HG03280 (cell line): ENCODE results near the gene MT1A.

ENCODE experiments used
- ATAC-seq: cut with Tn5 transposase; IDR thresholded peaks from one replicate; pipeline ENCODE4 v1.9.1; 2021; ENCODE audit warnings: mild to moderate bottlenecking, moderate library complexity; ENCODE audit not compliant: unreplicated experiment

MT1A gene

DNA sequence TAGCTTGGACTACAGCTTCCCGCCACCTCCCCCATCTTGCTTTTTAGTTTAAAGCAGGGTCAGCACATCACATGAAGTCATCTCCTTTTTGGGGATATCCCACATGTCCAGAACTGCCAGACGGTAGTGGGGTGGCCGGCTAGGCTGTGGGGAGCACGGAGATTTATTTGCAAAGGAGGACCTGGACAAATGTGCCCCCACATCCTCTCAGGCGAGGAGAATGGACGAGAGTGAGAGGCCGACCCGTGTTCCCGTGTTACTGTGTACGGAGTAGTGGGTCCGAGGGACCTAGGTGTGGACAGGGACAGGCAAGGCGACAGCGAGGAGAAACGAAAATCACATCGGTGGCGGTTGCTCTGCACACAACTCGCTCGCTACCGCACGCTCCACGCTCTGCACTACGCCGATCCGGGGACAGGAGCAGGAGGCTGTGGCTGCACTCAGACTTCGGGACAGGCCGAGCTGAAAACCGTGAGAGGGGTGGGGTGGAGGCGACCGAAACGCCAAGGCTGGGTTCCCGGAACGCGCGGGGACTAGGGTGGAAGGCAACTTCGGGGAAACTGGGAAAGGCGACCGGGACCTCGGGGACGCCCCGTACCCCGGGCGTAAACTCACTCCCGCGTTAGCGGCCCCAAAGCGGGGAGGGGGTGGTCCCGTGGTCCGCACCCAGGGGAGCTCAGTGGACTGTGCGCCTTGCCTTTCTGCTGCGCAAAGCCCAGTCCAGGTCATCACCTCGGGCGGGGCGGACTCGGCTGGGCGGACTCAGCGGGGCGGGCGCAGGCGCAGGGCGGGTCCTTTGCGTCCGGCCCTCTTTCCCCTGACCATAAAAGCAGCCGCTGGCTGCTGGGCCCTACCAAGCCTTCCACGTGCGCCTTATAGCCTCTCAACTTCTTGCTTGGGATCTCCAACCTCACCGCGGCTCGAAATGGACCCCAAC, at the start of gene MT1A:
Gene MT1A, plus strand, starts transcription at position 853 of the 937 bp plus-strand sequence. Its CDS starts 73 bp downstream, at position 926.
- no peak for ATAC-seq

DNA sequence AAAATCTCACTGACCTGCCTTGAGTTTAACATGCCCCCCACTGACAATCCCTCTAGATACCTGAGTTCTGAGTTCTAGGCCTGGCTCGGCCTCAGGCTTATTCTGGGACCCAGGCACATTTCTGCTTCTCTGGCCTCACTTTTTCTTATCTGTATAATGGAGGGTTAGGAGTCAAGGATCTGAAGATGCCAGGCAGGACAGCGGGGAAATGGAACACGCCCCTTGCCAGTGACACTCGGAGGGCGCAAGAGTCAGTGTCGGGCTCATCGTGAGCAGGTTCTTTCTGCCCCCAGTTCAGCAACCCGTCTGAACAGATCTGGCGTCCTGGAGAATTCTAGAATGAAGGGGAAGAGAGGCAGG, 49.7 kb upstream of the MT1A start:
- ATAC-seq, result no peak

DNA sequence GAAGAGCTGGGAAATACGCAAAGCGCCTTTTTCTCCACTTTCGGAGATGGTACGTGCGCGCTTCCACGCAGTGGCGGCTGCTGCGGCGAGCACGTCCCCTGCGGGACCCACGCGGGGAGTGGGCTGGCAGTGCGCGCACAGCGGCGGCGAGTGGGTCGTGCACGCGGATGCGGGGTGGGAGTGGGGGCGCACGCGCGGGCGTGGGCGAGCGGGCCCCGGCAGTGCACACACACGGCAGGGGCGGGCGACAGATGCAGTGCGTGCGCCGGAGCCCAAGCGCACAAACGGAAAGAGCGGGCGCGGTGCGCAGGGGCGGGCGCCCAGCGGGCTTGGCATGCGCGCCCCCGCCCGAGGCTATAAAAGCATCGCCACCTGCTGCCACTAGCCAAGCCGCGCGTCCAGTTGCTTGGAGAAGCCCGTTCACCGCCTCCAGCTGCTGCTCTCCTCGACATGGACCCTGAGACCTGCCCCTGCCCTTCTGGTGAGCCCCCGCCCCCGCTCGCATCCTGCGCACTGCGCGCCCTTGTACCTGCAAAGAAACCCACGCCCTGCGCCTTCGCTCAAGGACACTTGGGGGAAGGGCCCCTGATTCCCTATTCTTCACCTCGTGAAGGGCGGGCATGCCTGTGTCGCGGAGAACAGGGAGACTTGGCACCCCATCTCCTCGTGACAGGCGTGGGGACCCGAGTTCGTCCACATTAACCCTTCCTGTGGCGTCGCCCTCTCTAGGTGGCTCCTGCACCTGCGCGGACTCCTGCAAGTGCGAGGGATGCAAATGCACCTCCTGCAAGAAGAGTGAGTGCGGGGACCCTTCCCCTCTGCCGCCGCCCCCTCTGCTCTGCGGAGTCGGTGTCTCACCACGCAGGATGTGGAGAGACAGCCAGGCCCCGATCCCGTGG, 49.1 kb upstream of the MT1A start, which contains the start of gene MT3:
Gene MT3, plus strand, starts transcription at position 388 of the 899 bp plus-strand sequence. Its CDS starts 63 bp downstream, at position 451.
- ATAC-seq, result no peak

DNA sequence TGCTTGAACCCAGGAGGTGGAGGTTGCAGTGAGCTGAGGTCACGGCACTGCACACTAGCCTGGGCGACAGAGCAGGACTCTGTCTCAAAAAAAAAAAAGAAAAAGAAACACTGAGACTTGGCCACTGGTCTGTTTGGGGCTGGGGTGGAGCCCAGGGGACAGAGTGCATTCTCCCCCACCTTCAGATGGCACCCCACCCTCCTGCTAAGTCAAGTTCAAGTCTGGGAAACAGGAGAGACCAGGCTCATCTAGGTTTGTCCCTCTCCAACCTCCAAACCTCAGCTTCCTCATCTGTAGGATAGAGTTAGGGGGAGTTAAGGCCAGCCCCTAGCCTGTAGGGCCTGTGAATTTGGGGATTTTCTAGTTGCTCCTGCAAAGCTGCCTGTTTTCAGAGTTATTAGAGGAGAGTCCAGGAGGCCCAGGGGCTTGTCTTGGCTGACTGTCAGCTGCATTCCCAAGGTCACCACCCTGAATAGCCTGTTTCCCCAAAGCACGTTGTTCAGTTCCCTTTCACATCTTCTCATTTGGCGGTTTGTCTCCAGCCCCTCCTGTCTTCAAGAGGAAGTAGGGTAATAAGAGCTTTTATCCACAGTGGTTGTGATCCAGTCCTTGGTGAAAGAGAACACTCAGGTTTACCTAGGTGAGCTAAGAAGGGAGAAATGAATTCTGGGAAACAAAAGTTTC, 46.9 kb upstream of the MT1A start:
- ATAC-seq, result no peak

DNA sequence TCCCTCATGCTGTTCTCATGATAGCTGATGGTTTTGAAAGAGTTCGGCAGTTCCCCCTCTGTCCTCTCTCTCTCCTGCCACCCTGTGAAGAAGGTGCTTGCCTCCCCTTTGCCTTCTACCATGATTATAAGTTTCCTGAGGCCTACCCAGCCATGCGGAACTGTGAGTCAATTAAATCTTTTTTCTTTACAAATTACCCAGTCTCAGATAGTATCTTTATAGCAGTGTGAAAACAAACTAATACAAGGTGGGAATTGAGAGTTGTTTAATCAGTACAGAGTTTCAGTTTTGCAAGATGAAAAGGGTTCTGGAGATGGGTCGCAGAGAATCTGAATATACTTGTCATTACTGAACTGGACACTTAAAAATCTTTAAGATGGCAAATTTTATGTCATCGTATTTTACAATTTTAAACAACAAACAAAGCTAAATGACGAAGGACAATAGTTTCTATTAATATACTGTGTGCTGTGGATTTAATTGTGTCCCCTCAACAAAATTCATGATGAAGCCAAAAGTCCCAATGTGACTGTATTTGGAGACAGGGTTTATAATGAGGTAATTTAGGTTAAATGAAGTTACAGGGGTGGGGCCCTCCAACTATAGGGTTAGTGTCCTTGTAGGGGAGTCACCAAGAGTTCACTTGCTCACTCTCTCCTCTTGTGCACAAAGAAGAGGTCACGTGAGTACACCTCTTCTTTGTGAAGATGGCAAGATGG, 44.7 kb upstream of the MT1A start:
- no peak for ATAC-seq

DNA sequence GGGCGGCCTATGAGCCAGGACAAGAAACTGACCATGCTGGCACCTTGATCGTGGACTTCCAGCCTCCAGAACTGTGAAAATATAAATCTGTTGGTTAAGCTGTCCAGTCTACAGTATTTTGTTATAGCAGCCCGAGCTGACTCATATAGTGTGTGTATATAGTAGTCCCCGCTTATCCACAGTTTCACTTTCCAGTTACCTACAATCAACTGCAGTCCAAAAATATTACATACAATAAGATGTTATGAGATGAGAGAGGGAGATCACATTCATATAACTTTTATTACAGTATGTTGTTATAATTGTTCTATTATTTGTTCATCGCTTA, 44.2 kb upstream of the MT1A start:
- no peak for ATAC-seq

DNA sequence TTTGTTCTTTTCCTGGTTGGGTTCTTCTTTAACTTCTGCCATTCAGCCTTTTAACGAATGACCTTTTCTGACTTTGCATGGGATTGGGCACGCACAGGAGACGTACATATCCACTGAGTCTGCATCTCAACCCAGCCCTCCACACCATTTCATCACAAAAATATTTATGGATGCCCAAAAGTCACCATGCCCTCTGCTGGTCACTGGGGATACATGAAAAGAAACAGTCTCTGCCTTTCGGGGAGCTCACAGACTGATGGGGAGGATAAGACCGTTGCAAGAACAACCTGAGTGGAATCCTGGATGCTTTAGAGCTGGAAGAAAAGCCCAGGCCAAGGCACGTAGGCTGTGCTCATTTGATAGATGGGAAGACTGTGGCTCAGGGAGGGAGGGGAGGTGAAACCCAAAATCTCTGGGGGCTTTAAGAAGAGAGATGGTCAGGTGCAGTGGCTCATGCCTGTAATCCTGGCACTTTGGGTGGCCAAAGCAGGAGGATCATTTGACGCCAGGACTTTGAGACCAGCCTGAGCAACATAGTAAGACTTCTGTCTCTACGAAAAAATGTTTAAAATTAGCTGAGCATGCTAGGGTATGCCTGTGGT, 38.0 kb upstream of the MT1A start:
- no peak for ATAC-seq

DNA sequence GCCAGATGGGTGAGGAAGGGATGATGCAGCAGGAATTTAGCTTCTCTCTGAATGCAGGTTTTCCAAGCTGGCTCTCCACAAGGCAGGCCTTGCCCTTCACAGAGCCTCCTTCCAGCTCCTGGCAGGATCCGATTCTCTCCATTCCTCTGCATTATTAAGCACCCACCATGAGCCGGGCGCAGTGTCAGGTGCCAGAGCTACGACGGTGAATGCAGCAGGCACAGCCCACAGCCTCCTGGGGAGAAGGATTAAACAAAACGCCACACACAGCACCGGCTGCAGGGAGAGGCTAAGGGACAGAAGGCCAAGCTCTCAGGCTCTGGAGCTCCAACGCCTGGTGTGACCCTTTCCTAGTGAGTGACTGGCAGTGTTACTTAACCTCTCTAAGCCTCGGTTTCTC, 37.1 kb upstream of the MT1A start:
- ATAC-seq, result no peak

DNA sequence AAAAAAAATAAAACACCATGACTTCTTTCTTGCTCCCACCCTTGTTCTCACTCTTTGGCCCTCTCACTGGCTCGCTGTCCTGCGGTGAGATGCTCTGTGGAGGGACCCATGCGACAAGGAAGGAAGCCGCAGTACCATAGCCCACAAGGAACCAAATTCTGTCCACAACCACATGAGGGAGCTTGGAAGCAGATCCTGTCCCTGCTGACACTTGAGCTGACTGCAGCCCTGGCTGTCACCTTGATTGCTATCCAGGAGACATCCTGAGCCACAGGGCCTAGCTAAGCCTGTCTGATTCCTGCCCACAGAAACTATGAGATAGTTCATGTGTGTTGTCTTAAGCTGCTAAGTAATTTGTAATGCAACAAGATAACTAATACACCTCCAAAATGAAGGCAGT, 34.9 kb upstream of the MT1A start:
- ATAC-seq, result no peak

DNA sequence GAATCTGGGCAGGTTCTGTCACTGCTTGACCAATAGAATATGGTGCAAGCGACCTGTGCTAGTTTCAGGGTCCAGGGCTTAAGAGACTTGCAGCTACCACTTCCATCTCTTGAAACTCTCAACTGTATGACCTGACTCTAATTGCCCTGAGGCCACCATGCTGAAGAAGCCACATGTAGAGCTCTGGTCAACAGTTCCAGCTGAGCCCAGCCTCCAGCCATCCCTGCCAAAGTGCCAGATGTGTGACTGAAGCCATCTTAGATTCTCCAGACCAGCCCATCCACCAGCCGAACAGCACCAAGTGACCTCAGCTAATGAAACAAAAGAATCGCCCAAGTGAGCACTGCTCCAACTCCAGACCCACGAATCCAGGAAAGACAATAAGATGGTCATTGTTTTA, 33.5 kb upstream of the MT1A start:
- no peak for ATAC-seq

DNA sequence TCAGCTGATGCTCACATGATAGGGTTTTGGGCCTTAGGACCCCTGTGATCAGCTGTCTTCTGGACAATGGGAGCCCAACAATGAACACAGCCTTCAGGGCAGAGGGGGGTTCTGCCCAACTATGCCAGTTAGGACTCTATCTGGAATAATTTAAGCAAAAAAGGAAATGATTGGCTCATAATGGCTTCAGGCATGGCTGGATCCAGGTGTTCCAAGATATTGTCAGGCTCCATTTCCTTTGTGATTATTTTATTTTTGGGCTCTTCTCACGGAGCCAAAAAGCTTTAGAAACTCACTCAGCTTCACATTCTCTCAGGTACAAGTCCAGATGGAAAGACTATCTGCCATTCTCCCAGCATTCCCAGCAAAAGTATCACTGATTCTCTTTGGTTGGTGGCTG, 33.0 kb upstream of the MT1A start:
- ATAC-seq, result no peak

DNA sequence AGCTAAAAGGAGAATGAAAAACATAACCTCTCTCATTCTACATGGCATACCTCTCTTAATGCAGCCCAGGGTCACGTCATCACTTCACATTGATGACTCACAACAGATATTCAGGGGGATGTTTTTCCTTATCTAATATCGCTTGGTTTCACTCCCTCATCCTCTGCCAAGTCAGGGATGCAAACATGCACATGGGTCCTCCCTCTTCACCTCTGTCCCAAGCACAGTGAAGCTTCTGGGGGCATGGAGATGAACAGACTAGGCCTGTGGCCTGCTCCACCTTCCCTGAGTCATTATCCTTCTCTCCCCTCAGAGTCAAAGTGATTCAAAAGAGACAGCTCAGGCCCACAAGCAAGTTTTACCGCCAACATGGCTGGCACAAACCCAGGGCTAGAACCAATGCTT, 32.4 kb upstream of the MT1A start:
- no peak for ATAC-seq

DNA sequence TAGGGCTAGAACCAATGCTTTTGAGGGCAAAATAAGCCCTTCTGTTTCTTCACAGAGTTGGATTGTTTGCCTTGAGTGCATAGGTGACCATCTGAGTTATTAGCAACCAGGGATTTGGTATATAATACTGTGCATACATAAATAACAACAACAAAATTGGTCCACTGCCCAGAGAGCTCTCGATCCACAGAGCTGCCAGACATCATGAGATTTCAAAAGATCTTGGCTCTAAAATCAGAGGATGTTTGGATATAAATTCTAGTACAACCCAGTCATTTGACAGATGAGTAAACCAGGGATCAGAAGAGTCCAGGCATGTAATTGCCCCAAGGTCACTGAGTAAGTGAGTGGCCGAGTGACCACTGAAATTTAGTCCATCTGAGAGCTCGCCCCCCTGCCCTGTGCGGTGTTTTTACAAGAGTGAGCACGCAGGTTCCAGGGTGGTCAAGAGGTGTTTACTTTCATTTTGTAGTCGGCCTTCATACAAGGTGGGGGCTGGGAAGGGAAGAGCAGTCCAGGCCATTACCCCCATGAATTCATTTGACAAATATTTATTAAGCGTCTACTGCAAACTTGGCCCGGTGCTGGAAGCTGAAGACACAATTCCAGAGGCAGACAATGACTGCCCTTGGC, 31.9 kb upstream of the MT1A start:
- no peak for ATAC-seq

DNA sequence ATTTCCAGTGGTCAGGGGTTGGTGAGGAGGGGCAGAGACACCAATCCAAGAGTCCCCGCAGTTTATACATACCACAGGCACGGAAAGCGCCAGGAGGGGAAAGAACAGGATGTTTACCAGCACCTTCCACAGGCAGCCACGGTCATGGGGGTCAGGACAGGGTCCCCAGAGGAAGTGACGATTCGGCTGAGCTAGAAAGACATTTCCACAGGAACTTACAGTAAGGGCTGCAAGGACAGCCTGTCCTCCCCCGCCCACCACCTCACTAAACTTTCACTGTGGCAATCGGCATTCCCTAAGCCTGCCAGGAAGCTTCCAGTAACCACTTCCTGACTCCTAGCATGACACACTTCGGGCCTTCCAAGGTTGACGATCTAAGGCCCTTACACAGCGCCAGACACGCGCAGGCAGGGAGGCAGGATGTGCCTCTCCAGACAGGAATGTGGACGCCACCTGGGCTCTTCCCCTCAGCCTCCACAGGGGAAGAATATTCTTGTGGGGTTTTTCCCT, 31.3 kb upstream of the MT1A start:
- ATAC-seq, result no peak

DNA sequence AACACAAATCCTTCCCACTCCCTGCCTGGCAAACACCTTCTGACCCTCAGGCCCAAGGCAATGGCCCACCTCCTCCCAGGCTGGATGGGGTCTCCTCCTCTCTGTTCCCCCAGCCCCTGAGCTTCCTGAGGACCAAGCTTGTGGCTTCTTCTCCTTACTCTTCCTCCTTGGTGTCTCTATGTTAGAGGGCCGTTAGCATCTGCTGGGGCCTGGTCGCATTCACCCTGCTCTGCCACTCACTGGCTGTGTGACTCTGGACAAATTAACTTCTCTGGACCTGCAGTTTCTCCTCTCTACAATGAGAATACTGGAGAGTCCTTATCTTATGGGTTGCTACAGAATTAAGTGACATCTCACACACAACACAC, 30.8 kb upstream of the MT1A start:
- ATAC-seq, result no peak

DNA sequence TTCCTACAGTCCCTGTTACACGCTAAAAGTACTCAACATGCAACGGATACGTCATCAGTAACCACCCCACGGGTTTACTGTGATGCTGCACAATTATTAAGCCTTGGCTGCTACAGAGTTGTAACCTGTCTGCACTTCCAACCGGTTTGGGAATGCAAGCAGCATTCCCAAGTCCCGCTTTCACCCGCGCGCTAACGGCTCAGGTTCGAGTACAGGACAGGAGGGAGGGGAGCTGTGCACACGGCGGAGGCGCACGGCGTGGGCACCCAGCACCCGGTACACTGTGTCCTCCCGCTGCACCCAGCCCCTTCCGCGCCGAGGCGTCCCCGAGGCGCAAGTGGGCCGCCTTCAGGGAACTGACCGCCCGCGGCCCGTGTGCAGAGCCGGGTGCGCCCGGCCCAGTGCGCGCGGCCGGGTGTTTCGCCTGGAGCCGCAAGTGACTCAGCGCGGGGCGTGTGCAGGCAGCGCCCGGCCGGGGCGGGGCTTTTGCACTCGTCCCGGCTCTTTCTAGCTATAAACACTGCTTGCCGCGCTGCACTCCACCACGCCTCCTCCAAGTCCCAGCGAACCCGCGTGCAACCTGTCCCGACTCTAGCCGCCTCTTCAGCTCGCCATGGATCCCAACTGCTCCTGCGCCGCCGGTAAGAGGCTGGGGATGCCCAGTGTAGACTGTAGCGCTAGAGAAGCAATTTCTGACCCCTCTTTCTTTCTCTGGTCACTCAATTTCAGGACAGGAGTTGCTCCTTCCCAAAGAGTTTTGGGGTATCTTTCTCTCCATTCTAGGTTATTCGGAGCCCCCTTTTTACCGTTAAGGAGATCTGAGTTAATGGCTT, 30.2 kb upstream of the MT1A start, which contains the start of gene MT2A:
Gene MT2A, plus strand, starts transcription at position 542 of the 833 bp plus-strand sequence. Its CDS starts 72 bp downstream, at position 614.
- peak; percentile 85 for ATAC-seq

DNA sequence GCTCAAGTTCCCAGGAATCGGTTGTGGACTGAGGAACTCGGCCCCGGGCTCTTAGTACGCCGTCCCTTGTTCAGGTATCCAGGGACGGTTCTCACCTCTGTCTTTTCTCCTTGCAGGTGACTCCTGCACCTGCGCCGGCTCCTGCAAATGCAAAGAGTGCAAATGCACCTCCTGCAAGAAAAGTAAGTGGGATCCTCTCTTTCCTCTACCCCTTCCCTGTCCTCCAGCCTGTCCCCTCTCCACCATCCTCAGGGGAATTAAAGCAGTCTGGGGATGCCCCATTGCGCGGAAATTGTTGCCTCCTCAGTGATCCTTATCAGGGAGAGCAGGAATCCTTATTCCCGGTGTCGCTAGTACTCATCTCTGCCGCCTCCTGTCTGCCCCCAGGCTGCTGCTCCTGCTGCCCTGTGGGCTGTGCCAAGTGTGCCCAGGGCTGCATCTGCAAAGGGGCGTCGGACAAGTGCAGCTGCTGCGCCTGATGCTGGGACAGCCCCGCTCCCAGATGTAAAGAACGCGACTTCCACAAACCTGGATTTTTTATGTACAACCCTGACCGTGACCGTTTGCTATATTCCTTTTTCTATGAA, 29.5 kb upstream of the MT1A start:
- ATAC-seq, result no peak

DNA sequence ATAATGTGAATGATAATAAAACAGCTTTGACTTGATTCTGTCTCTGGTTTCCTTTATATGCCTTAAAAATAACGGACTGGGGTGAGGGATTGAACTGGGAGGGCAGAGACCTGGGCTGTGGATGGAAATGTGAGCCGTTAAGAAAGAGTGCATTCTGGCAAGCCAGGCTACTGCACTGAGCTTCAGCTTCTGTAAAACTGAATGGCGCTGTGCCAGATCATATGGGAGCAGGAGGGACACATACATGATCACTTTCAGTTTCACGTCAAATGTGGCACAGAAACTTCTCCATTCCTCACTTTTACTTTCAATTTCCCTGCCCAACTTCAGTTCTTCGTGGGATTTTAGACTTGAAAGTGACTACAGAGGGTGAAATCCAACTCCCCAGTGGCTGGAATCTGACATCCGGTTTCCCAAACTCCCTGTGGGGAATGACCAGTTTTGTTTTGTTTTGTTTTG, 29.0 kb upstream of the MT1A start:
- ATAC-seq, result peak; percentile 35
